ENCODE data around the gene ADGRG6.

DNA sequence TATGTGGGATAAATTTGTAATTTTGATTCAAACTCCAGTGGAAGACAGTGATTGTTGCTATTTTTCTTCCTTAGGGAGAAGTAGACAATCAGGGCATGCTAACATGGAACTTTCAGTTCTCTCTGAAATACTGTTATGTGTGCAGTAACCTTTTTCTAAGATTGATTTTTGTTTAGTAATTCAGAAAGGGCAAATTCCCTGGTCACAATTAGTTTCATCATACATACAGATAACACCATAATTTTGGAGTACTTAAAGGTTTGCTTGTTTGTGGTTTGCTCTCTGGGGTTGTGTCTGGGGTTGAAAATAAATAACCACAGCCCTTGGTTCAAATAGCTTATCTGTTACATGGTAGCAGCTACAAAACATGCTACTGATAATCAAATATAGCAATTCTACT is 34.4 kb downstream of the ADGRG6 start:
- TF ChIP-seq, protein P1, sequence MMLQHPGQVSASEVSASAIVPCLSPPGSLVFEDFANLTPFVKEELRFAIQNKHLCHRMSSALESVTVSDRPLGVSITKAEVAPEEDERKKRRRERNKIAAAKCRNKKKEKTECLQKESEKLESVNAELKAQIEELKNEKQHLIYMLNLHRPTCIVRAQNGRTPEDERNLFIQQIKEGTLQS (IDR thresholded peaks at IDR 0.05; ENCODE audit: insufficient read depth, low read depth, low read length), result no peak
- no peak for TF ChIP-seq POLR2A (IDR thresholded peaks at IDR 0.05; ENCODE audit: control extremely low read depth in 1 of 2, low read depth in 2 of 2, low read length in 2 of 2)

All from H1 (cell line).